ENCODE results near the gene CXCR6.

The CXCR6 gene

DNA sequence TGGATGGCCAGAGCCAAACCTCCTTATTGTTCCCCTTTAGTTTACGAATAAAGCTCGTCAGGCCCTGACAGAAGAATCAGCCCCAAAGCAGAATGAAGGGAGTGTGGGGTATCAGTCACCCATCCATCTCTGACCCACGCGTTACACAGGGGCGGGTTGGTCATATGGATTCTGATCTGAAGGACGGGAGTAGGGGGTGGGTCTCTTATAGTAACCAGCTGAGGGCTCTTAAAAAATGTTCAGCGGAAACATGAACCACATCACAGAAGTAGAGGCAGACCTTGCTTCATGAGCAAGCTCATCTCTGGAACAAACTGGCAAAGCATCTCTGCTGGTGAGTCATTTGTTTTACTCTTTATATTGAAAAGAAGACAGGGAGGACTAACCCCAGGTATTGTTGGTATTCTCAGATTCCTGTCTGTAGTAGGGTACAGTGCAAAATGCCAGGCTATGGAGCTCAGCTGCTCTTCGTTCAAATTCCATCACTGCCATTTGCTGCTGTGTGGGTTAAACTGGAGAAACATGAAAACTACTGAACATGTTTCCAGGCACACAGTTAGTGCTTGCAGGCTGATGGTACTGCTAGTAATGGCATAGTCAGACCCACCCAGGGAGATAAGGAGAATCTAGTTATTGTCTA, at the start of gene CXCR6:
Gene CXCR6, plus strand, starts transcription at position 258 of the 640 bp plus-strand sequence. CDS start 3,018 bp downstream, outside the sequence.
- DNase-seq = peak; percentile 24

- no peak for DNase-seq
Observed at GRCh38 chr3:45894015-45894414, 49.2 kb upstream of the CXCR6 start.

DNA sequence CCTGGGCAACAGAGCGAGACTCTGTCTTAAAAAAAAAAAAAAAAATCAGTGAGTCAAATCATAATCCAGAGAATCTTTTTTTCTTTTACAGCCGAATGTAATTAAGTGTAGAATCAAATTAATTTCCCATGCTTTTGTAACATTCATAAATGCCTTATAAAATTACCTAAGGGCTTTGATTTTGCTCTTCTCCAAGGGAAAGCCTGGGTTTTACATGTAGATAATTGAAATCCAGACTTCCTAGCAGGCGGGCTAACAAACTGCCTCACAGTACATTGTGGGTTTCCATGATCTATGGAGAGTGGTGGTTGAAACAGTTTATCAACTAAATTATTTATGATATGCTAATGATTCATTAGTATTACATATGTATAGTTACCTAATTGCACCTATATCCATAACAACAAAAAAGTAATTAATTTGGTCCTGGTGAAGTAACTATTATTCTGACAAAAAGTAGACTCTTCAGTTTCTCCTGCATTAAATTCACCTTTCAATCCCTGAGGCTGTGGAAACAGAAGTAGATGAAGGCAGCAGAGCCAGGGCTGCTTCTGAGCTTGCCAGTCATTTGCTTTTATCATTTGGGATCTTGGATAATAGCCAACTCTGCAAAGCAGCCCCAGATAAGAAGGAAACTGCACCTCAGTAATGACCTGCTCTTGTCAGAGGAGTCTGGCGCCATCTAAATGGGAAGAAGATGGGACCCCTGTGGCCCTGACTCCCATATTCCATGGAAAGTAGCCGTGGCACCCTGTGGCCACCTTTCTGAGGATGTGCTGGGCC, 47.4 kb upstream of the CXCR6 start:
- no peak for DNase-seq

GRCh38 chr3:45896956-45897355, 46.3 kb upstream of the CXCR6 start:
- no peak for DNase-seq

DNA sequence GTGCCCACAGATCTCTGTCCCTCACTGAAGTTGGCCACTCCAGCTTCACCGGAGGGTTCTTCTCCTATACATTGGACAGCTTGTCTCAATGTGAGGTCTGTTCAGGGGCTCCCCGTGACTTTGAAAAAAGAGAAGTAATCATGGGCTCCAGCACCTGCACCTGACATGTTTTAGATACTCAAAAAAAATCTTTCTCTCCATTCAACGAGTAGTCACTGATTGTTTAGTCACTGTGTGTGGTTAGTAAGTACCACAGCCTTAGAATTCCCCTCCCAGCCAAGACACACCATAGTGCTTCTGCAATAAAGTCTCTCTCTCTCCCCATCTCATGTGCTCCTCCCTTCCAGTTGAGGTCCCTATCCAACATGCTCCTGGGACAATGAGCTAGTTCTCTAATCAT, 38.3 kb upstream of the CXCR6 start:
- no peak for DNase-seq

DNA sequence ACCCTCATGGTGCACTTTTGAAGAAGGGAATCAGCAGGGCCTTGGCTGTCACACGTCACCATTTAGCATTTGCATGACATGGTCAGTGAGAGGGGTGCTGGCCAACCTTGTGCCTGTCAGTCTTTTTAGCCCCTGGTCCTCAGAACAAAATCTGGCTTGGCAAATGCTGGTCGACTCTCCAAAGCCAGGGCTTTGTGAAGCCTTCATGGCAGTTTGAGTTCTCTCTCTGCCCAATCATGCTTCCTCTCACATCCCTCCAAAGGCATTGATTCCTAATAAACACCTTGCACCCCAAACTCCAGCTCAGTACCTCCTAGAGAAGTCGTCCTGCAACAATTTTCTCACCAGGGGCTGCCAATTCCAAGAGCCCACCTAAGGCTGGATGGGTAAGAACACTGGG, 37.5 kb upstream of the CXCR6 start:
- DNase-seq = no peak

DNA sequence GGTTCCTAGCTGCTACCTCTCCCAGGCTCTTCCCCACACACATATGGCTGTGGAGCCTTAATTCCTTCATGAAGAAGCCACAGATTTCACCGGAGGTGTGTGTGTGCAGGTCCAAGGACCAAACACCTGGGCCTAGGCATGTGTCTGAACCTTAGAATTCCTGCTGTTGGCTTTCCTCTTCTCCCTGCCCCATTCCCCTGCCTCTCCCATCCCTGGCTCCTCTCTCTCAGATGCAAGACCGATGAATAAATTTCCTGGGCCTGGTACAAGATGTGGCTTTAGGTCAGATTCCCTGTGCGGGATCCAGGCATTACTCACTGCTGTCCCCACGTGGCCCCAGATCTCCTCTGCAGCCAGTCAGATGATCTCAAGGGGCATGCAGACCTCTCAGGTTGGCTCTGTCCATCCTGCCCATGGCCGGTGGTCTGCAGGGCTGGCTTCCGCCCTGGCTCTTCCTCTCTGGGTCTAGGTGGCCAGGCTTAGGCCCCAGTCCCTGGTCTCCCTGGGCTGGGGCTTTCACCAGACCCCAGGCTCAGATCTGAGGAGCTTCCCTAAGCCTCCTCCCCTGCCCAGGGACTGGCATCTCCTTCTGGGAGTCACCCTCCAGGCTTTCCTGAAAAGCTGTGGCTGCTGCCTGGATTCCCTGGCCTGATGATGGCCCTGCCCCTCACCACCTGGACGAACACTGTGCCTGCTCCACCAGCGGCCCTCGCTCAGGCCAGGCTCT, 36.4 kb upstream of the CXCR6 start:
- DNase-seq = no peak

- DNase-seq = no peak
Observed at GRCh38 chr3:45907769-45908705, 35.2 kb upstream of the CXCR6 start.

GRCh38 chr3:45908761-45909160, 34.5 kb upstream of the CXCR6 start:
- DNase-seq = no peak

- DNase-seq = no peak
Observed at GRCh38 chr3:45909542-45909941, 33.7 kb upstream of the CXCR6 start.

DNA sequence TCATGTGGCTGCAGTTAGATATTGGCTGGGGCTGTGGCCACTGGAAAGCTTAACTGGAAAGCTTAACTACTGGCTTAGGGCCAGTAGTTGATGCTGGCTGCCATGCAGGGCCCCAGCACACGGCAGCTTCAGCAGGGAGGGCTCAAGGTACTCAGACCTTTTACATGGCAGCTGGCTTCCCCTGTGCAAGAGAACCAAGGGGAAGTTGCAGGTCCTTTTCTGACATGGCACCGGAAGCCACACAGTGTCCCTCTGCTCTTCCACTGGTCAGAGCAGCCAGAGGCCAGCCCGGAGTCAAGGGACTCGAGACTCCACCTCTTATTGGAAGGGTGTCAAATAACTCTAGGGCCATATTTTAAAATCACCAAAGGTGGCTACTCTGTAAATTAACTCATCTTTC, 32.4 kb upstream of the CXCR6 start:
- no peak for DNase-seq

DNA sequence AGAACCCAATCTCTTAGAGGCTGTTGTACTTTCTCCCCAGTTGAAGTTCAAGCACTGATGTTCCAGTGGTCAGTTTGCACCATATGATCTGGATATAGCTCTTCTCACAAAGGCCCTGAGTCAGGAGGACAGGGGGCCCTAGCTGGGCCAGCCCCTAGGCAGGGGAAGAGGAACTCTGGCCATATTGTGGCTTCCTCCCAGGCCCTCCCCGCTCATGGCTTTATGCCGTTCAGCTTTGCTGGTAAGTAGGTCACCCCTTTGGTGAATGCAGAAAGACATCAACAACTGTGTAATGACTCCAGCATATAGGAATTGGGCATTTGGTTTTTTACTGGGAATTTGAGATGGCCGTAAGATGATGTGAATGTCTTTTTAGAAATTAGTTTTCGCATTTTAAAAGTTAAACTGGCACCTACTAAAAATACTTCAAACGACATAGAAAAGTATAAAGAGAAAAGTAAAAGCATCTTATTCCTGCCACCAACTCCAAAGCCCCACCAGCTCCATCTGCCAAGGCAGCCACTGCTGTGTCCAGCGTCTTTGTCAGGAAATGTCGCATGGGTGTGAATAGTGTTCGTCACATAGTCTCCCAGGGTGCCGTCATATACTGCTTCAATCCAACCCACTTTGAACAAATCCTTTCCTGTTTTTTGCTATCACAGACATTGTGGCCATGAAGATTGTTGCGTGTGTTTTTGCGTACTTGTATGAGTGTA, 31.6 kb upstream of the CXCR6 start:
- DNase-seq = no peak

DNA sequence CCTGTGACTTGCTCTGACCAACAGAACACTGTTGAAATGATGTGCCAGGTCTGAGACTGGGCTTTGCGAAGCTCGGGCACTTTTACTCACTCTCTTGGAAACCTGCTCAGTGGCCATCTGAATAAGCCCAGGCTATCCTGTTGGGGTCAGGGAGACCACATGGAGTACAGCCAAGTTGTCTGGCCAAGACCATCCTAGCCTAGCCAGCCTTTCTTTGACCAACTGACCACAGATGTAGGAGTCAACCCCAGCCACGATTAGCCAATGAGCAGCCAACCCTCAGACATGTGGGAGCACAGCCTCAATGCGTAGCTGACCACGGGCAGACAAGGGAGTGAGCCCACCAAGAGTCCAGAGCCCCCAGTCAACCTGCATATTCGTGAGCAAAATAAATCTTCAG, 30.8 kb upstream of the CXCR6 start:
- DNase-seq = no peak

GRCh38 chr3:45914362-45915058, 28.8 kb upstream of the CXCR6 start:
- no peak for DNase-seq

GRCh38 chr3:45915059-45915439, 28.2 kb upstream of the CXCR6 start:
- no peak for DNase-seq

DNA sequence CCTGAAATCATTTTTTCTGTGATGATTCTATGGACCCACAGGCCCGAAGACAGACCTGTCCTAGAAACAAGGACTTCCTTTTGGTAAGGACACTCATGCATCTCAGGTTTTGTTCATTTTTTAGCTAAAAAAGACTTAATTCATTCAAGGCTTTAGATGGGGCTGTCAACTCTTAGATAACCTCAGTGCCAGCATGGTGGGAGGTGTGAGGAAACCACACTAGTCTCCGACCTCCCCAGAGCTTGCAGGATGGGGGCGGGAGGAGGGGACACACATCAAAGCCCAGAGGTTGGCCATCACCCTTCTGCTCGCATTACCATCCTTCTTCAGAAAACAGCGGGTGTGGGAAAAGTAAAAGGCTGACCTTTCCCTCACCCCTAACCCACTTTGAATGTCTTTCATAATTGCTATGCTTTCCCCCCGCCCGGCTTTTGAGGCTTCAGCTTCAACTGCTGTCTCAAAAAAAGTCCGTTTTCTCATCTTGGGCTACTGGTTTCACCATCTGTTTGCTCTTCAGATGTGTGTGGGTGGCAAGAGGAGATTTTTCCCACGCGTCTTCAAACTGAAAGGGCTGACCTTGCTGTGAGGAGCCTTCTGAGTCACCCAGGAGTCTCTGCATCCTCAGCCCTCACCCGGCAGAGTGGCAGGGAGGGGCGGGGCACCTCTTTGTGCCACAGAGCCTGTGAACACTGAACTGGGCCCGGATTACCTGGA, 27.6 kb upstream of the CXCR6 start:
- peak; percentile 67 for DNase-seq

DNA sequence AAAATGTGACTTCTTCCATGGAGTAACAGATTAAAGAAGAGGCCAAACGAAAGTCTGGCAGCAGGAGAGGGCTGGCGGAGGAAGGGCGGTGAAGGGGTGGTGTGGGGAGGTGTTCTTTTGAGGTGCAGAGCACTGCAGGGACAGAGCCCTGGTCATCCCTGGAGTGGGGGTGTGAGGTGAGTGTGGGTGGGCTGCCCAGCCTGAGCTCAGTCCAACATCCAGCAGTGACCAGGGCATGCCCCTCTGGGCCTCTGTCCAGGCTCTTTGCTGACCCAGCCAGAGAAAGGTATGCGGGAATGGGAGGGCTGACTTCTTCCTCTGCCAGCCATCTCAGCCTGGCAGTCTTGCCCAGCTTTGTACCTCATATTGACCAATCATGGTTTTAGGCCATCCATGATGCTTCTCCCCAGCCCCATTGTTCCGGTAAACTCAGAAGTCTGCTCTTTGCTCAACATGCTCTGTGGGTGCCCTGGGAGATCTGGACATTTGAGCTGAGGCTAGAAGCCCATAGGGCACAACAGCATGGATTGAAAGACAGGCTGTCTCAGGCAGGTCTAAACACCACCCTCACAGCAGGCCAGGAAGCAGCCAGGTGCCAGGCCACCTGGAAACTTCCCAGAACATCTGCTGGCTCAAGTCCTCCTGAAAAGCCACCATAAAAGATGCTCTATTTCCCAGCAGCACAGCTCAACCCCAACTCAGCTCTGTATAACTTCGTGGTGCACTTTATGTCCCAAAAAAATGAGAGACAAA, 25.9 kb upstream of the CXCR6 start:
- DNase-seq = no peak

- DNase-seq = no peak
Observed at GRCh38 chr3:45921158-45922038, 21.9 kb upstream of the CXCR6 start.

- DNase-seq = no peak
Observed at GRCh38 chr3:45922039-45922326, 21.3 kb upstream of the CXCR6 start.
